Right lung (tissue), 5 donors: ENCODE measurements around the gene POU2AF1. TPM values are rescaled to one million over a fixed set of nuclear protein-coding genes. Genes with fewer than 3 reads are reported as not detected.
A peak's percentile ranks its signal among the peaks of the same experiment; 100 is the strongest.
"Not testable (repeated sequence)": the region's sequence is repeated elsewhere in the genome, so short reads cannot be mapped to it uniquely, and the experiment has no call there.

ENCODE experiments used
- DNase-seq, 2 donors: peaks; one replicate each; pipeline ENCODE4 v3.0.0-alpha.2; 2013
- polyA plus RNA-seq, 5 donors: library from polyadenylated mRNA; unstranded; fragments of 120-200 nt; gene quantifications; one replicate each; pipeline versions ENCODE4 v1.2.1 to v1.2.3, GENCODE V29; 2013; ENCODE audit warnings: inconsistent platforms in 1 of 5, low replicate concordance in 1 of 5; ENCODE audit not compliant: insufficient read length in 5 of 5, insufficient read depth in 1 of 5

The POU2AF1 gene
- polyA plus RNA-seq, 5 donors: 0.33 to 1.1 (median 0.91) TPM

DNA sequence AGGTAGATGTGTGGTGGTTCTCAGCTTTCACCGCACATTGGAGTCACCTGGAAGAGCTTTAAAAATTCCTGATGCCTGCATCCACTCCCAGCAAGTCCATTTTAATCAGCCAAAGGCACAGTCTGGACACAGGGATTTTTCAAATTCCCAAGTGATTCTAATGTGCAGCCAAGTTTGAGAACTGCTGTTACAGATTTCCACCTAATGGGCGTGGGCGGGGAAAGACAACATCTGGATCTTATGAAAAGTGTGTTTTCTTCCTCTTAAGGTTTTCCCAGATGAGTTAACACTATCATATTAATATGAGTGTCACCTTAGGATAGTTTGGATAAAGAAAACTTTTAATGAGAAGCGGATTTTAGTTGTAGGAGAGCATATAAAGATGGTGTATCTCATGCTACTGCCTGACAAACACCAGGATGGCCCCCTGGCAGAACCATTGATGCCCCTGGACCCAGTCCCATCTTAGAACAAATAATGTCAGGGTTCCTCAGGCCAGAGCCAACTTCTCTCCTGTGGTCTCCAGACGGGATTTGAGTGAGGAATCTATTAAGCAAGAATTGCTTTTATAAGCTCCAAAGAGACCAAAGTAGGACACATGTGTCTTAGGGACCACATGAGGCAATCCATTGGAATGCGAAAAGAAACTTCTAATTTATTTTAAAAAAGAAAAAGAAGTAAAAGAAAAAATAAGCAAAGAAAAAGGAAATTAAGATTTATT, 31.9 kb downstream of the POU2AF1 start:
- DNase-seq: no peak

GRCh38 chr11:111344032-111344431, 35.0 kb downstream of the POU2AF1 start:
- DNase-seq: no peak

DNA sequence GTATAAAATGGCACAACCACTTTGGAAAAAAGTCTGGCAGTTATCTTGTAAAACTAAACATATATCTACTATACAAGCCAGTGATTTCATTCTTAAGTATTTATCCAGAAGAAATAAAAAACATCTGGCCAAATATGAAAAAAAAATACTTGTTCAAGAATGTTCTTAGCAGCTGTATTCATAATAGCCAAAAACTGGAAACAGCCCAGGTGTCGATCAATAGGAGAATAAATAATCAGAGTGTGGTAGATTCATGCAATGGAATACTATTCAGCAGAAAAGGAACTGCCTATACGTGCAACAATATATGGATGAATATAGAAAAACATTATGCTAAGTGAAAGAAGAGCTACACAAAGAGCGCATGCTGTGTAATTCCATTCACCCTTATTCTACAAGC, 36.7 kb downstream of the POU2AF1 start:
- no peak for DNase-seq

DNA sequence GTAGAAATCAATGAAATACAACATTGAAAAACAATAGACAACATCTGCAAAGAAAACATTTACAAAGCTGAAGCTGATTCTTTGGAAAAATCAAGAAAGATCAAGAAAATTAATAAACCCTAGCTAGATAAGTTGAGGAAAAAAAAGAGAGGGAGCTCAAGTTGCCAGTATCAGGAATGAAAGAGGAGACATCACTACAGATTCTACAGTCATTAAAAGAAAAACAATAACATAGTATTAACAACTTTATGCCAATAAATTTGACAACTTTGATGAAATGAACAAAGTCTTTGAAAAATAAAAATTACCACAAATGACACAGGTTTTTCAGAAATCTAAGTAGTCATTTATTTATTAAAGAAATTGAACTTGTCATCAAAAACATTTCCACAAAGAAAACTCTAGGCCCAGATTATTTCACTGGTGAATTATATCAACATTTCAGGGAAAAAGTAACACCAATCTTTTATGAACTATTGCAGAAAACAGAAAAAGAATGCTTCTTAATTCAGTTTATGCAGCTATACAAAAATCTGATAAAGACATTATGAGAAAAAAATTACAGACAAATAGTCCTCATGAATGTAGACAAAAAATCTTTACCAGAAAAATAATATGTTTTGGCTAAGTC, 39.2 kb downstream of the POU2AF1 start:
- DNase-seq: no peak

GRCh38 chr11:111336582-111337256, 42.4 kb downstream of the POU2AF1 start:
- peak; percentile 54 to 63 for DNase-seq

DNA sequence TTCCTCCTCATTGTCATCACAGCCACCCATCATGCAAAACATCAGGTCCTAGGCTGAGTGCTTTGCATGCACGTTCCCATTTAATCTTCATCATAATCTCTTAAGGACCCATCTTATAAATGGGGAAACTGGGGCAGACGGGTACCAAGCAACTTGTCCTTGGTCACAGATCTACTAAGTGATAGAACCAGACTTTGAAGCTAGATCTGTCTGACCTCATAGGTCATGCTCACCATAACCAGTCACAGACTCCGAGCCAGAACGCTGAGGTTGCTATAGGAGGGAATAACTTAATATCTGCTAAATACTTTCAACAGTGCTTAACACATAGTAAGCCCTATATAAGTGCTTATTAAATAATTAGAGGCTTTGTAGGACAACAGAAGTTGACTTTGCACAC, 43.0 kb downstream of the POU2AF1 start:
- no peak for DNase-seq

DNA sequence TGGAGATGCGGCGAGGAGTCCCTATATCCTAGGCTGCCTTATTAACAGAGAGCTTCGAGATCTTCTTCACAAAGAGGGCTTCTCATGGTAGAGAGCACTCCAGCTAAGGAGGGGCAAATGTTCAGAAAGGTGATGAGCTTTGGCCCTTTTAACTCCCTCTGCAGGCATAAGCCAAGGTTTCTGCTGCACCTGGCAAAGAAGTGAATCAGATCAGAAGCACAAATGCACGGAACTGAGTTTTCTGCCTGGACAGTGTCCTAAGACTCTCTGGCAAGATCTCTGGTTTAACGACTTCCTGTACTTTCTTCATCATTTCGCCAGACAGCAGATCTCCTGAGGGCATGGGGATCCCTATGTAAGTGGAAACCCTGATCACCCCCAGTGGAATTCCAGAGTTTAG, 43.5 kb downstream of the POU2AF1 start:
- DNase-seq: no peak

DNA sequence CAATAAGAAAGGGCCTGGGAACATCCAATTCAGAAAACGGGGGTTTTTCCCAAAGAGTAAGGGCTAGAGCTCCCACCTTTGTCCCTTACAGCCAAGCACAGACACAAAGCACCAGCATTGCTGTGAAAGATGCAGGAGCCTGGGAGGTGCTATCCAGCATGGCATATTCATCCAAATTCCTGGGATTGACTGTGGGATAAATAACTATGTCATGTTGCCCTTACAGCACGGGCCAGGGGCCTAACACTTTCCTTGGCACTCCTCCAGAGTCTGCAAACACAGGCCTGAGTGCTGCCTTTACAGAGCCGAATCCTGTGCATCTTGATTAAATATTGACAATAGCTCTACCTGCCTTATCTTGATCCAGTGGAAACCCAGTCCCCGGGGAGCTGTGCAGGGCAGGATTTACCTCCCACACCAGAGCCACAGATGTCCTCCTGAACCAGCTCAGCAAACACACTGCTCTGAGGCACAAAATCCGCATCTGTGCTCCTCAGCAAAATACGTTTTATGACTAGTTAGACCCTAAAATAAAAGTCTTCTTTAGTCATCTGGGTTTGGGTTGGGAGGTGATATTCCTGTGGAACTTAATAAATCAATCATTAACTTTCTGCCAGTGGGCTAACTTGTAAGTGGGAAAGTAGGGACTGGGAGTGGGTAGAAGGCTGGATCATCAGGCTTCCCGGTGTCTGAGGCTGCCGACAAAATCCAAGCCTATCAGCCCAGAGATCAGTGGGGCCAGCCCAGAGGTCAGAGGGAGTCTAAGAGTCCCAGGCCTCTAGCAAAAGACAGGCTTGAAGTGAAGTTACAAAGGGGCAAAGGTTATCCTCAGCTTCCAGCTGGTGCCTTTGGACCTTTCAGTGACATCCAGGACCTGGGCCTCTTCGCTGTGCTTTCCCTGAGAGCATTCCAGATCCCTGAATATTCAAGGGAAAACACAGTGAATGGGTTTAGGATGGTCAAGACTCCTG, 44.3 kb downstream of the POU2AF1 start:
- peak; percentile 61 to 67 for DNase-seq

GRCh38 chr11:111331711-111332479, 47.2 kb downstream of the POU2AF1 start:
- DNase-seq: no peak

- no peak for DNase-seq
Measured at GRCh38 chr11:111330234-111330893, 48.7 kb downstream of the POU2AF1 start.

DNA sequence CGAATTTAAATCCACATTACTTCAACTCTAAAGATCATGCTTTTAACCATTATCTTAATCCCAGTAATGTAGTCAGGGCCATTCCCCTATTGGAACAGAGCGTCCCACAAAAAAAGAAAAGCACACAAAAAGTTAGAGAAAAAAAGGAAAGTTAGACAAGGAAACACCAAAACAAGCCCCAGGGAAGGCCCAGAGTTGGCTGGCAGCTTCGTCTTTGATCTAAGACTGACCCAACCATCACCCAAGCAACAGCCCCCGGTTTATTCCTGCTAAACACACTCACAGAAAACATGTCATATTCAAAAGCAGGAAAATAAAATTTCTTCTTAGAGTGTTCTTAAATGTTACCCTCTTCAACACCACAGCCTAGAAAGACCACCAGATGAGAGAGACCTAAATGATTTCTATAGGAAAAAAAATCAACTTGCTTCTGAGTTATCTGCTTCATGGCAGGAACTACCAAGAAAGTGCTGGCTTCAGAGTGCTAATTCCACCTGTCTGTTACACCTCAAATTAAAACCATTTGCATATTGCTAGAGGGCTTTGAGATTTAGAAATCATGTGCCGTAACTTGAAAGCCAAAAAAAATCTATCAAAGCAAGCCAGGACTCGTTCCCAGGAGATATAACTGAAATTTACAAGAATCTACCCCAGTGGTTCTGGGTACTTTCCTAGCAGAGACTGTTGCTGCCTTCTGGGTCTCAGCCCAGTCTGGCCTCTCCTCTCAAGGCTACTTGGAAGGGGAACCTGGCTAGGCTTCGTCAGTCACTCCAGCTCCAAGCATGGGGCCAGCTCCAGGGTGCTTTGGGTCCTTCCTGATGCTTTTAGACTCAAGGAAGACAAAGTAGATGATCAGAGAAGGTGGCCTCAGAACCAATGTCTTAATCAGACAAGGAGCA, 49.5 kb downstream of the POU2AF1 start:
- DNase-seq: no peak

- DNase-seq: no peak
Measured at GRCh38 chr11:111327908-111328624, 51.0 kb downstream of the POU2AF1 start.

DNA sequence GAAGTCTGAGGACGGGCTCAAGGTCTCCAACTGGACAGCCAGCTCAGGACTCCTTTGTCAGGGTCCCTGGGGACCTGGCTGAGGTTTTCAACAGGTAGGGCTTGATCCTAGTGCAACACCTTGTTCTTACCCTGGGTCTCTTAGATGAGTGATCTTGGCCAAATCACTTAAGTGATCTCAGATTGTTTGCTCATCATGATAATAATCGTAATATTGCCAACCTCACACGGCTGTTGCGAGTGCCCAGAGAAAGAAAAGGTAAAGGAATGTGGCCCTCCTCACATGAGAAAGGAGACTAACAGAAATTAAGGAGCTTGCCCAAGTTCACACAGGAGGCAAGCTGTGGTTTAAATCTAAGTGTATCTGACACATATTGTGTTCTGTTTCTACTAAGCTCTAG, 52.3 kb downstream of the POU2AF1 start:
- DNase-seq: no peak

DNA sequence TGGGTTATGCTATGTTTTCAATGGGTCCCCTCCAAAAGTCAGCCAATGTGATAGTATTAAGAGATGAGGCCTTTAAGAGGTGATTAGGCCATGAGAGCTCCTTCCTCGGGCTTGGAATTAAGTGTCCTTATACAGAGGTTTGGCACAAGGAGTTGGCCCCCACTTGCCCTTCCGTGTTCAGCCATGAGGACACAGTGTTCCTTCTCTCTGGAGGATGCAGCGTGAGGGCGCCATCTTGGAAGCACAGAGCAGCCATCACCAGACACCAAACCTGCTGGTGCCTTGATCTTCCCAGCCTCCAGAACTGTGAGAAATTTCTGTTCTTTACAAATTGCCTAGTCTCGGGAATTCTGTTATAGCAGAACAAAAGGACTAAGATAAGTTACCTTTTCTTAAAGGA, 53.8 kb downstream of the POU2AF1 start:
- no peak for DNase-seq

GRCh38 chr11:111324277-111324720, 54.8 kb downstream of the POU2AF1 start:
- no peak for DNase-seq

GRCh38 chr11:111322534-111322933, 56.5 kb downstream of the POU2AF1 start:
- no peak for DNase-seq

- DNase-seq: no peak
Measured at GRCh38 chr11:111320728-111321568, 58.1 kb downstream of the POU2AF1 start.

- not testable (repeated sequence) for DNase-seq
Measured at GRCh38 chr11:111320199-111320598, 58.9 kb downstream of the POU2AF1 start.
